DND-41 (cell line): Measurements from ENCODE around the gene ZEB1.

Experiments
- EZH2 ChIP-seq: IDR thresholded peaks from 3 replicates; pipeline ENCODE4 v1.6.1; 2012; ENCODE audit warnings: borderline replicate concordance, low read depth, mild to moderate bottlenecking, moderate library complexity, low read length, inconsistent platforms; ENCODE audit not compliant: severe bottlenecking
- TF ChIP-seq, protein P1 (sequence below): IDR thresholded peaks from 2 replicates; pipeline ENCODE4 v1.5.1; 2012; ENCODE audit warnings: borderline replicate concordance, low read length, moderate library complexity, mild to moderate bottlenecking; ENCODE audit not compliant: poor library complexity, severe bottlenecking; ENCODE audit errors: extremely low read depth

GRCh38 chr10:31374146-31374696, 55.2 kb downstream of the ZEB1 start:
- TF ChIP-seq, protein P1, sequence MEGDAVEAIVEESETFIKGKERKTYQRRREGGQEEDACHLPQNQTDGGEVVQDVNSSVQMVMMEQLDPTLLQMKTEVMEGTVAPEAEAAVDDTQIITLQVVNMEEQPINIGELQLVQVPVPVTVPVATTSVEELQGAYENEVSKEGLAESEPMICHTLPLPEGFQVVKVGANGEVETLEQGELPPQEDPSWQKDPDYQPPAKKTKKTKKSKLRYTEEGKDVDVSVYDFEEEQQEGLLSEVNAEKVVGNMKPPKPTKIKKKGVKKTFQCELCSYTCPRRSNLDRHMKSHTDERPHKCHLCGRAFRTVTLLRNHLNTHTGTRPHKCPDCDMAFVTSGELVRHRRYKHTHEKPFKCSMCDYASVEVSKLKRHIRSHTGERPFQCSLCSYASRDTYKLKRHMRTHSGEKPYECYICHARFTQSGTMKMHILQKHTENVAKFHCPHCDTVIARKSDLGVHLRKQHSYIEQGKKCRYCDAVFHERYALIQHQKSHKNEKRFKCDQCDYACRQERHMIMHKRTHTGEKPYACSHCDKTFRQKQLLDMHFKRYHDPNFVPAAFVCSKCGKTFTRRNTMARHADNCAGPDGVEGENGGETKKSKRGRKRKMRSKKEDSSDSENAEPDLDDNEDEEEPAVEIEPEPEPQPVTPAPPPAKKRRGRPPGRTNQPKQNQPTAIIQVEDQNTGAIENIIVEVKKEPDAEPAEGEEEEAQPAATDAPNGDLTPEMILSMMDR, result no peak
- TF ChIP-seq EZH2, result no peak
